Activated naive CD4-positive, alpha-beta T cell treated with anti-CD3 and anti-CD28 coated beads, Interleukin-2, amount 50 U/mL, for 16 hours (primary cell): Measurements from ENCODE around the gene RAD52.

Experiments used
- DNase-seq: peaks from one replicate; pipeline ENCODE4 v3.0.0-alpha.2; 2020

Gene RAD52

DNA sequence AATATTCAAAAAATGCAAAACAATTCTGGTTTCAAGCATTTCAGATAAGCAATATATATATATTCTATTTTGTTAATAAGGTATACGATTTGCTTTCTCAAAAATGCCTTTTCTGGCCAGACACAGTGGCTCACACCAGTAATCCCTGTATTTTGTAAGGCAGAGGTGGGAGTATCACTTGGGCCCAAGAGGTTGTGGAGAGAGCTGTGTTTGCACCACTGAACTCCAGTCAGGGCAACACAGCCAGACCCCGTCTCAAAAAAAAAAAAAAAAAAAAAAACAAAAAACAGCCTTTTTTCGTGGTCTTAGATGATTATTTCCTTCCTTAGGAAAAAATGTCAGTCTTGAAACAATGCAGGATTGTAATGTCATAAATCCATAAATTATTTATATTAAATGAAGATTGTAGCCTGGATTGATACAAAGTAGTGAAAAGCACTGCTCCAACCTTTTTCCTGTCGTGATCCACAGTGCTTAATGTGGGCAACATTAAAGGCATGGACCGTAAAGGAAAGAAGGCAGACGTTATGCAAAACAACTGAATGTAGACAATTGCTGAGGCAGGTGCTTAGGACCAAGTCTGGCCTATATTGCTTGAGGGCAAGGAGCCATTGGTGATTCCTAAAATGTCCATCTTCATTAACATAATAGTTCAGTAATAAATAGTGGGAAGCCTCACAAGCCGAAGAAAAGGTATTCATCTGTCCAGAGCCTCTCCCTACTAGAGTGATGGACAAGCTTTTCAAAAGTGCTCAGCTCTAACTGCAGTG is 36.8 kb downstream of the RAD52 start:
- no peak for DNase-seq

DNA sequence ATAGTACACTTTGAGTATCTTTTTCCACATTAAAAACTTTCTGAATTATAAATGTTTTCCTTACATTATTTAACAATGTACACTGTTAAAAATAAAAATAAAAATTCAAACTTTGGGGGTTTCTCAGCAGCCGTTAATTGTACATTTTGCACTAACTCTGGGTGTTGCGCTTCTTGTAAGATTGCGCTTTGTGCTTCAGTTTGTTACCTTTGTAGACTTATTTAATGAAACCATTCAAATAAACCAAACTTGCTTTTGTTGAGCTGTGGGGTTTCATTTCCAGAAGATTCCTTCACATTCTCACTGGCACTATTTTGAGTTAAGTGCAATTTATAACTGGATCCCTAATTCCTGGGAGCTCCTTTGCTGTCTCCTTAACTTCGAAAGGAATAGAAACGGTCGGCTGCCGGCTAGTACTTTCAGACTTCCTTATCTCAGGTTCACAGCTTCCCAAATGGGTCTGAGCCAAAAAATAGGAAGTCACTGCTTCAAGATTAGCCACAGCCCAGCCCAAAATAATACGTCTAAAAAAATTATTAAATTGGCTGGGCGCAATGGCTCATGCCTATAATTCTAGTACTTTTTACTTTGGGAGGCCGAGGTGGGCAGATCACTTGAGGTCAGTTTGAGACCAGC is 38.2 kb downstream of the RAD52 start:
- DNase-seq: no peak

DNA sequence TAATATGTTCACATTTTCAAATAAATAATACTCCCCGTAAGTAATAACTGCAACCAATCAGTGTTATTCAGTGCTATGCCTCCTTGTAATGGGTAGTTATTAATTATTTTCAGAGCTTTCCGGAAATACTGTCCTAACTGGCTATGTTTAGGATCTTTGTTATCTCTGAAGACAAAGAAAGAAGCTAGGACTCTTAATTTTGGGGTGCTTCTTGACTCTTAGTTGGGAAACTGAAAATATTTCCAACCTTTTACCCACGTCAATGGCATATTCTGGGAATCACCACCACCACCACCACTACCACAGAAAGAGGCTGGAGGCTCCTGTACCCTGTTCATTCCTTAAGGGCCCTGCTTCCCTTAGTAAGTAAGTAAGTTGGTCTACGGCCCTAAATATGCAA is 39.1 kb downstream of the RAD52 start:
- no peak for DNase-seq

DNA sequence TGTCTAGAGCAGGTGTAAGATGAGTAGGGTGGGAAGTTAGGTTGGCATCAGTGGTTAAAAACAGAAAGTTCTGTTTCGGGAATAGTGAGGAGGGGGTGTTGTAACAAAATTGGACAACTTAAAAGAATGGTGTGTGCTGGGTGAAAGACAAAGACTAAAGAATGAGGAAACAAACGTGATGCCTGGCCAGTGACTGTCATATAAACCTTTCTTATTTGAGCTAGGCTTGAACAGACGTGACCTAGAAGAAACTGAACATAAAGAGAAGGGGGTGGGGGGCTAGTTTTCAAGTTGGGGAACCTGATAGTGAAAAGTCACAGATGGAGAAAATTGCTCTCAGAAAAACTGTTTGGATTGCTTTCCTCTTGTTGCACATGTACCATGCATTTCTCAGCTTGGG is 39.6 kb downstream of the RAD52 start:
- DNase-seq: no peak

DNA sequence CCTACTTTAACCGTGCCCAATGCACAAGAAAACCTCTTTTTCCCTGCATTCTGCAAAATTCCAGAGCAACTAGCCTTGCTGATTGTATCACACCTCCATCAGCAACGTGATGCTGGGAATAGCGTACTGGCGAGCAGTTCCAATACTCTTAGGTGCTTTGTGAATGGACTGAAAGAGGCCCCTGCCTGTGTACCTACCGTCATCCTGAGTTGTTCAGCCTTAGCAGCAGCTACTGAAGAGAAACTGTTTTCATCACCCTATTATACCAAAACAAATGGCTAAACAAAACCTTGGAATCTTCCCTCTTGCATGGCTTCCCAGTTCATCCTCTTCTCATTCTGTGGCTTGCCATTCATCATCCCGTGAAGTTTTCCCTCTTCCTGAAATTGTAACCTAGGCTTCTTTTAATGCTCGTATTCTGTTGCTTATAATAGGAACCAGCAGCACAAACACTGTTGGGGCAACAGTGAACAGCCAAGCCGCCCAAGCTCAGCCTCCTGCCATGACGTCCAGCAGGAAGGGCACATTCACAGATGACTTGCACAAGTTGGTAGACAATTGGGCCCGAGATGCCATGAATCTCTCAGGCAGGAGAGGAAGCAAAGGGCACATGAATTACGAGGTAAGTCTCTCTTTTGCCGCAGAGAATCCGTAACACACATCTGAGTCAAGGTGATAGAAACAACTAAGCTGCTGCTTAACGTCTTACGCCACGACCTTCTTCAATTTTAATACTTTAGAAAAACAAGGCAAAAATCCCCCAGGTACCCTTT is 41.9 kb downstream of the RAD52 start:
- no peak for DNase-seq

DNA sequence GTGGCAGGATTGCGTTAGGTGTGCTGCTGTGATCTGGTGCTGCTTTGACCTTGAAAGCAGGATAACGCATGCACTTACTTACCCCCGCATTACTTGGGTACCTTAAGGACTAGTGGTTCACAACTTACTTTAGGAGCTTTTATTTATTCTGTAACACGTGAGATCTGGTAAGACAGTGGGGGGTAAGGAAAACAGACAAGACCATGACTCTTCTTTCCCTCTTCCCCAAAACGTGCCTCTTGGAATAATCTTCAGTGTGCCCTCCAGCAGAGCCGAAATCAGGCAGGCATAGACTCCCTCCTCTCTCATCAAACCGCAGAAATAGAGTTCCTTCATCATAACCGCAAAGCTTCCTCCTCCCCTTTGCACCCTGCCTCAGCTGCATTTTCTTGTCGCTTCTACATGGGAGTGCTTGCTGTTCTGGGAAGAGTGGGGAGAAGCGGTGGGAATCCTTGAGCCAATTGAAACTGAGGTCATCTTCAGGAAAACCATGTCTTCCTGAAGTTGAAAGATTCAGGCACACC is 43.4 kb downstream of the RAD52 start:
- no peak for DNase-seq

DNA sequence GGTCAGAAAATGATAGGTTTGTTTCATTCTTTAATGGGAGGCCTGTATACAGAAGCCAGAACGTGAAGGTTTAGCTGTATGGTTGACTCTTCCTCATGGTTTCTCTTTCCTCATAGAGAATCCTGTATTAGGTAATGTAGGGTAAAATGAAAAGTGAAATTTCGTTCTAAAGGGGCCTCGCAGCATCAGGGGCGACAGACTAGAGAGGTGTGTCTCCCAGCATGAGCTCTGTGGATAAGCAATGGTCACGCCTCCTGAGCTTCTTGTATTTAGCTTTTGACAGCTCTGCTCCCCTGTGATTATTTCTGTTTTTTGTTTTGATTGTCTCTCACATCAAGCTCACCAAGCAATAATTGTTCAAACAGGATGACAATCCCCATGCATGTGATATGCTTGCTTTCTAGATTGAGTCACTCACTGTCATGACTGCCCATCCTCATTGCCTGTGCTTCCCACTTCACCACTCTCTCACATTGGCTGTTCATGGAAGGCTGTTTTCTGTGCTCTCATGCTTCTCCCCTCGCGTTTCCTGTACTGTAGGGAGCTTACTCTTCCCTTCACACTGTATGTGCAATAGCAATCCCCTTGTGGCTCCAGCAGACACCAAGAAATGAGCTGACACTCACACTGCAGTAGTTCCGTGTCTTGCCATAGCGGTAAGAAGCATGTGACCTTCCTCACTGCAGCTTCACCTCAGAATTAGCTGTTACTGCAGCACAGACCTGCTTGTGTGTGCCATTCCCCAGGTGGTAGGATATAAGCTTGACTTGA is 44.0 kb downstream of the RAD52 start:
- DNase-seq: no peak

DNA sequence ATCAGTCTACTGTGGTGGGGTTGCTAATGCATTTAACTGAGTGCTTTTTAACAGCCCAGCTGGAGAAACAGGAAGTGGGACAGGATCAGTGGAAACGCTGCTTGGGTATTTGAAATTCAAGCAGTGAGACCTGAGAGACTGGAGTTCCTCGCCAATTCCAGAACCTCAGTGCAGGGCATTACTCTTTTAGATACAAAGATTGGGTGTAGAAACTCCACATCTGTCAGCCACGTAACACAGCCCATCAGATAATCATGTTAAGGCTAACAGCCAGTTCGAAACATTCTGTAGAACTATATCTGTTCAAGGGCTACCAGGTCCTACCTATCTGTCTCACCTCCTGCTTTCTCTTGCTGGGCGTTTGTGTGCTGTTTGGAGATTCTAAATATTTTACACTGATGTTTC is 45.5 kb downstream of the RAD52 start:
- no peak for DNase-seq

DNA sequence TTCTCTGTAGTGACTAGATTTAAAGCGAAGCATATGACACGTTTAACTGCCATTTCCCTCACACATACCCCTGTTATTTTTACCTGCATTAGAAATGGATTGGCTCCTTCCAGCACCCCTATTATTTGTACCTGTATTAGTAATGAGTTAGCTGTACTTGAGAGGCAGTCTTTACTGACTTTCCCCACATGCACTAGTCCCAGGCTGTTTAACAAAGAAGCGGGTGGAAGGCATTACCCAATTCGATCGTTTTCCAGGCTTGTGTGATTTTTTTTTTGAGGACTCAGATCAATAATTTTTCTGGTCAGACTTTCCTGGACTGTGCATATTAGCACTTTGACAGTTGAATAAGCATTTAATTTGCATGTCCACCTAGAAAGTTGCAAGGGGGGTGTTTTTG is 46.4 kb downstream of the RAD52 start:
- no peak for DNase-seq

DNA sequence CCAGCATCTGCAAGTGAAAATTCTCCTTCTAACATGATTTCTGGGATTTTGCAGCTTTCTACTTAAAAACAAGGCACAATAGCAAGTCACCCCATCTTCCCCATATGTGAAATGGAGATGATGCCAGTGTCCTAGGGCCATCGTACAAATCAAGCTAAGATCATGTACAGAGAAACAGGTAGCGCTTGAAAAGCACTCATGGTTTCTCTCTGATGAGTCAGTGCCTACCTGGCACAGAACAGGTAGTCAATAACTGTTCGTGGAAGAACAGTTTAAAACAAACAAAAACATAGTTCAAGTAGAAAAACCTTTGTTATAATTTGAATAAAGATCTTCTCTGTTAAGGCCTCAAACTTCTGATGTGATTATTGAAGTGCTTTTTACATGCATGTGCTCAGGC is 46.9 kb downstream of the RAD52 start:
- DNase-seq: no peak

DNA sequence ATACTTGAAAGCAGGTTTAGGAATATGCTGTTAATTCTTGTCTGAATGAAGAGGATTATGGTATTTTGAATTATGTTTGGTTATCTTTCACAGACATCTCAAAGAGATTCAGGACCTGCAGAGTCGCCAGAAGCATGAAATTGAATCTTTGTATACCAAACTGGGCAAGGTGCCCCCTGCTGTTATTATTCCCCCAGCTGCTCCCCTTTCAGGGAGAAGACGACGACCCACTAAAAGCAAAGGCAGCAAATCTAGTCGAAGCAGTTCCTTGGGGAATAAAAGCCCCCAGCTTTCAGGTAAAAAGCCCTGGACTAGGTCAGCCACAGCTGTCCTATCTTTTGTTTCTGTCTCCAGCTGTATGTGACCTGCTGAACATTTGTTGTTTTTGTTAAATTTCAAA is 52.1 kb downstream of the RAD52 start:
- DNase-seq: no peak

DNA sequence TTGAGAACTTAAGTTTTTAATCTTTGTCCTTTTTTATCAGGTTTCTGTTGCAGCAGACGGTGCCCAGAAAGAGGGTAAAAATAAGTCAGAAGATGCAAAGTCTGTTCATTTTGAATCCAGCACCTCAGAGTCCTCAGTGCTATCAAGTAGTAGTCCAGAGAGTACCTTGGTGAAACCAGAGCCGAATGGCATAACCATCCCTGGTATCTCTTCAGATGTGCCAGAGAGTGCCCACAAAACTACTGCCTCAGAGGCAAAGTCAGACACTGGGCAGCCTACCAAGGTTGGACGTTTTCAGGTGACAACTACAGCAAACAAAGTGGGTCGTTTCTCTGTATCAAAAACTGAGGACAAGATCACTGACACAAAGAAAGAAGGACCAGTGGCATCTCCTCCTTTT is 53.5 kb downstream of the RAD52 start:
- no peak for DNase-seq

DNA sequence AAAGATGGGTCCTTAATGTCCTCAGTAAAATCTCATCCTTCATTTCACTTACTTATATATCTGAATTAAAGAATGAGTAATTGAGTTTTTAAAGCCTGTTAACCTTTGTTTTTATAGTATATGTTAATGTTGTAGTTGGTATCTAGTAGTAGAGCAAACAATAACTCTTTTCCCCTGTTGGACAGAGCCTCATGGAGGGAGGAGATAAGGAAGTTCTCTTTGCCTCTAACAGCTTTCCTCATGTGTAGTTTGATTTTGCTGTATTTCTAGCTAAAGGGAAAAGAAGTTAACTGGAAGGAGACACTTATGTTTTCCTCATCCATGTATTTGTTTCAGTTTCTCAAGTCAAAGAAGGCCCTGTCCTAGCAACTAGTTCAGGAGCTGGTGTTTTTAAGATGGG is 55.3 kb downstream of the RAD52 start:
- no peak for DNase-seq

DNA sequence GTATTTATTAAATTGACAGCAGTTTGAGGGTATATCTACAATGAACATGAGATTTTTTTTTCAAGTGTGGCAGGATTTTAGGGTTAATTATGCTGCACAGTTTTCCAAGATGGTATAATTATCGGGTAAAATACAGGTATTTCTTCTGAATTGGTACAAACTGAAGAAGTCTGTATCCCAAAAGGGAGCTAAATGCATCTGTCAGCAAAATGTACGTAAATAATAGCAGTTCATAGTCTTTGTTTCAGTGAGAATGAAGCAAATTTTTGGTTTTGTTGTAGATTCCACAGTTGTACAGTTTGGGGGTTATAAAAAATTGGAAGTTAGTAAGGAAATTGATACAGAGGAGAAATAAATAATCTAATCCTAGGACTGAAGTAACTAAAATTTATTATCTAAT is 63.3 kb downstream of the RAD52 start:
- DNase-seq: no peak

DNA sequence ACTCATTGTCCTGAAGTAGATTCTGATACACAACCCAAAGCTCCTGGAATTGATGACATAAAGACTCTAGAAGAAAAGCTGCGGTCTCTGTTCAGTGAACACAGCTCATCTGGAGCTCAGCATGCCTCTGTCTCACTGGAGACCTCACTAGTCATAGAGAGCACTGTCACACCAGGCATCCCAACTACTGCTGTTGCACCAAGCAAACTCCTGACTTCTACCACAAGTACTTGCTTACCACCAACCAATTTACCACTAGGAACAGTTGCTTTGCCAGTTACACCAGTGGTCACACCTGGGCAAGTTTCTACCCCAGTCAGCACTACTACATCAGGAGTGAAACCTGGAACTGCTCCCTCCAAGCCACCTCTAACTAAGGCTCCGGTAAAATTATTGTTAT is 63.8 kb downstream of the RAD52 start:
- no peak for DNase-seq

DNA sequence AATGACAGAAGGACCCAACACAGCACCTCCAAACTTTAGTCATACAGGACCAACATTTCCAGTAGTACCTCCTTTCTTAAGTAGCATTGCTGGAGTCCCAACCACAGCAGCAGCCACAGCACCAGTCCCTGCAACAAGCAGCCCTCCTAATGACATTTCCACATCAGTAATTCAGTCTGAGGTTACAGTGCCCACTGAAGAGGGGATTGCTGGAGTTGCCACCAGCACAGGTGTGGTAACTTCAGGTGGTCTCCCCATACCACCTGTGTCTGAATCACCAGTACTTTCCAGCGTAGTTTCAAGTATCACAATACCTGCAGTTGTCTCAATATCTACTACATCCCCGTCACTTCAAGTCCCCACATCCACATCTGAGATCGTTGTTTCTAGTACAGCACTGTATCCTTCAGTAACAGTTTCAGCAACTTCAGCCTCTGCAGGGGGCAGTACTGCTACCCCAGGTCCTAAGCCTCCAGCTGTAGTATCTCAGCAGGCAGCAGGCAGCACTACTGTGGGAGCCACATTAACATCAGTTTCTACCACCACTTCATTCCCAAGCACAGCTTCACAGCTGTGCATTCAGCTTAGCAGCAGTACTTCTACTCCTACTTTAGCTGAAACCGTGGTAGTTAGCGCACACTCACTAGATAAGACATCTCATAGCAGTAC is 64.6 kb downstream of the RAD52 start:
- DNase-seq: no peak

DNA sequence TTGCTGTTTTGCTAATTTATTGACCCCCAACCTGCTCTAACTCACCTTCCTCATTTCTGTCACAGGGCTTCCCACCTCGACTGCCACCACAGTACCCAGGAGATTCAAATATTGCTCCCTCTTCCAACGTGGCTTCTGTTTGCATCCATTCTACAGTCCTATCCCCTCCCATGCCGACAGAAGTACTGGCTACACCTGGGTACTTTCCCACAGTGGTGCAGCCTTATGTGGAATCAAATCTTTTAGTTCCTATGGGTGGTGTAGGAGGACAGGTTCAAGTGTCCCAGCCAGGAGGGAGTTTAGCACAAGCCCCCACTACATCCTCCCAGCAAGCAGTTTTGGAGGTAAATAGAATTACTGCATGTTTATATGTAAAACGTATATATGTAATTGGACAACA is 68.8 kb downstream of the RAD52 start:
- no peak for DNase-seq

DNA sequence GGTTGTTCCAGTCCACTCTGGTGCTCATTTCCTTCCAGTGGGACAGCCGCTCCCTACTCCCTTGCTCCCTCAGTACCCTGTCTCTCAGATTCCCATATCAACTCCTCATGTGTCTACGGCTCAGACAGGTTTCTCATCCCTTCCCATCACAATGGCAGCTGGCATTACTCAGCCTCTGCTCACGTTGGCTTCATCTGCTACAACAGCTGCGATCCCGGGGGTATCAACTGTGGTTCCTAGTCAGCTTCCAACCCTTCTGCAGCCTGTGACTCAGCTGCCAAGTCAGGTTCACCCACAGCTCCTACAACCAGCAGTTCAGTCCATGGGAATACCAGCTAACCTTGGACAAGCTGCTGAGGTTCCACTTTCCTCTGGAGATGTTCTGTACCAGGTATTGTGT is 69.9 kb downstream of the RAD52 start:
- DNase-seq: no peak

DNA sequence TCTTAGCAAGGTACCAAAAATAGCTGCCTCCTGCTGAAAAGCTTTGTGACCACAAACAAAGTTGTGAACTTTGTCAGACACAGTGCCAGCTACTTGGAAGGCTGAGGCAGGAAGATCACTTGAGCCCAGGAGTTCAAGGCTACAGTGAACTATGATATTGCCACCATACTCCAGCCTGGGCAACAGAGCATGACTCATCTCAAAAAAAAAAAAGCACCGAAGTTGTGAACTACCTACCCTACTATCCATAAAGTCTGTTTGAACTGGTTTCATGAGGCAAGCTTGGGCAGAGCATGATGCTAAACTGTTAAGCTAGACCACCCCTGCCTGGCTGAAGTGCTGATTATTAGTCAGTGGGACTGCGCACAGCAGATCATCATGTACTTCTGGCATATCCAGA is 75.5 kb downstream of the RAD52 start:
- no peak for DNase-seq

DNA sequence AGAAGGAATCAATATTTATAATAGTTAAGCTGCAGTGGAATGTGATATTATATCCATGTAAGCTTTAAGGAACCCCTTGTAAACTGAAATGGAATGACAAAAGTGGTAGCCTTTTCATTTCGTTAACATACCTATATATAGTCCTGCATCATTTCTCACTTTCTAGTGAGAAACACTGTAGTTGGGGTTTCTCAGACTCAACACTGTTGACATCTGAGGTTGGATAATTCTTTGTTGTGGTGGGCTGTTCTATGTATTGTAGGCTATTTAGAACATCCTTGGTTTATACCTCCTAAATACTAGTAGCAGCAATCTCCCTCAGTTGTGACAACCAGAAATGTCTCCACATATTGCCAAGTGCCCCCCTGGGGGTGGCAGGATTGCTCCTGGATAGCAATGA is 79.1 kb downstream of the RAD52 start:
- DNase-seq: no peak

DNA sequence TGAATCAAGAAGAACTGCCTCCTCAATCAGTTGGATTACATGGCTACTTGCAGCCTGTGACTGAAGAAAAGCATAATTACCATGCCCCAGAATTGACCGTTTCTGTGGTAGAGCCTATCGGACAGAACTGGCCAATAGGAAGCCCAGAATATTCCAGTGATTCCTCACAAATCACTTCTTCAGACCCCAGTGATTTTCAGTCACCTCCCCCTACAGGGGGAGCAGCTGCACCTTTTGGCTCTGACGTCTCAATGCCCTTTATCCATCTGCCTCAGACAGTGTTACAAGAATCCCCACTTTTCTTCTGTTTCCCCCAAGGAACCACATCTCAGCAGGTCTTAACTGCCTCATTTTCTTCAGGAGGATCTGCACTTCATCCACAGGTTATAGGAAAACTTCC is 80.8 kb downstream of the RAD52 start:
- no peak for DNase-seq

DNA sequence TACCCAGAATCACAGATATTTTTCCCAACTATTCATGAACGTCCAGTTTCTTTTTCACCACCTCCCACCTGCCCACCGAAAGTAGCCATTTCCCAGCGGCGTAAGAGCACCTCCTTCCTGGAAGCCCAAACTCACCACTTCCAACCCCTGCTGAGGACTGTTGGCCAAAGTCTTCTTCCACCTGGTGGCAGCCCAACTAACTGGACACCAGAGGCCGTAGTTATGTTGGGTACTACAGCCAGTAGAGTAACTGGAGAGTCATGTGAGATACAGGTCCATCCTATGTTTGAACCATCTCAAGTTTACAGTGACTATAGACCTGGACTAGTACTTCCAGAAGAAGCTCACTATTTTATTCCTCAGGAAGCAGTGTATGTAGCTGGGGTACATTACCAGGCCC is 81.6 kb downstream of the RAD52 start:
- DNase-seq: no peak

DNA sequence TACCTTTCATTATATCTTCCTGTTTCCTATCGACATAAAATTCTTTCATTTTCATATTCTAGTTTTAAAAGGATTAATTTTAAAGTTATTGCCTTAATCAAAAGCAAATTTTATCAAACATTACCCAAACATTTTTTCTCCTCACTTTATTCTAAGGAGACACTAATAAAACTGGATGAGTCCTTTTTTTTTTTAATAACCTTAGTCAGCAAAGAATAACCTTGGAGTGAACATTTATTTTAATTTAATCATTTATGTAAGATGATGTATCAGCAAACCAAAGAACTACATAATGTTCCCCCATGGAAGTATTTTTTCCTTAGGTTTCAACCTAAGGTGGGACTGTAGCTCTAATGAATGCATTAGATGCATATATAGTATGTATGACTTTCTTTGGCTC is 83.9 kb downstream of the RAD52 start:
- DNase-seq: no peak
